ENCODE measurements around the gene TLR10.
"Not testable (repeated sequence)": the region's sequence is repeated elsewhere in the genome, so short reads cannot be mapped to it uniquely, and the experiment has no call there.

TLR10 gene

GRCh38 chr4:38782452-38783108, at the start of gene TLR10:
Gene TLR10, minus strand, starts transcription at chr4:38782990. Its CDS starts 7,400 bp downstream, at chr4:38775590.
- DNase-seq (ENCODE audit: low read depth): peak; percentile 53

- DNase-seq (ENCODE audit: low read depth): peak; percentile 51
These were observed 49.4 kb upstream of the TLR10 start for GRCh38 chr4:38832206-38832605.

- DNase-seq (ENCODE audit: low read depth): peak; percentile 90
These were observed 48.9 kb upstream of the TLR10 start for GRCh38 chr4:38831653-38832052.

DNA sequence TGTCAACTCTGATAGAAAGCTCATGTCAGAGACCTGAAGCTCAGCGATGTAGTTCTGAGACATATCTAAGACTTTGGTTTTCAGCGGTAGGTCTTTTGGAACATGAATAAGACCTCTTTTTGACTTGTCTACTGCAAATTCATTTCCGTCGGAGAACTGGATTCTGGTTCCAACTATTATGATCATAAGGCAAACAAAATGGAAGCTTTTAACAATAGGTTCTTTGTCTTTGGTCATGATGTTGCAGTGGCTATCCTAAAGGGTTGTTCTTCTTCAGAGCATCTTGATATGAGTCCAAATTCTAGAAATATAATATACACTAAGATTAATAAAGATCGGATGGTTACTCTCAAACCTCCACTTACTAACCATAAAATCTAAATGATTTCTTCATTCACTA, 46.4 kb upstream of the TLR10 start:
- DNase-seq (ENCODE audit: low read depth): no peak

- DNase-seq (ENCODE audit: low read depth): no peak
These were observed 41.0 kb upstream of the TLR10 start for GRCh38 chr4:38823766-38824165.

DNA sequence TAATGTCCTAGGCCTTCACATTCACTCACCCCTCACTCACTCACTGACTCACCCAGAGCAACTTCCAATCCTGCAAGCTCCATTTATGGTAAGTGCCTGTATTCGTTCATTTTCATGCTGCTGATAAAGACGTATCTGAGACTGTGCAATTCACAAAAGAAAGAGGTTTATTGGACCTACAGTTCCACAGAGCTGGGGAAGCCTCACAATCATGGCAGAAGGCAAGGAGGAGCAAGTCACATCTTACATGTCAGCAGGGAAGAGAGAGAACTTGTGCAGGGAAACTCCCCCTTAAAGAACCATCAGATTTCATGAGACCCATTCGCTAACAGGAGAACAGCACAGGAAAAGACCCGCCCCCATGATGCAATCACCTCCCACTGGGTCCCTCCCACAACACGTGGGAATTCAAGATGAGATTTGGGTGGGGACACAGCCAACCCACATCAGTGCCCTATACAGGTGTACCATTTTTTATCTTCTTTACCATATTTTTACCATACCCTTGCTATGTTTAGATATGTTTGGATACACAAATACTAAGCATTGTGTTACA, 40.0 kb upstream of the TLR10 start:
- DNase-seq (ENCODE audit: low read depth): no peak

GRCh38 chr4:38821739-38822138, 38.9 kb upstream of the TLR10 start:
- DNase-seq (ENCODE audit: low read depth): peak; percentile 50

DNA sequence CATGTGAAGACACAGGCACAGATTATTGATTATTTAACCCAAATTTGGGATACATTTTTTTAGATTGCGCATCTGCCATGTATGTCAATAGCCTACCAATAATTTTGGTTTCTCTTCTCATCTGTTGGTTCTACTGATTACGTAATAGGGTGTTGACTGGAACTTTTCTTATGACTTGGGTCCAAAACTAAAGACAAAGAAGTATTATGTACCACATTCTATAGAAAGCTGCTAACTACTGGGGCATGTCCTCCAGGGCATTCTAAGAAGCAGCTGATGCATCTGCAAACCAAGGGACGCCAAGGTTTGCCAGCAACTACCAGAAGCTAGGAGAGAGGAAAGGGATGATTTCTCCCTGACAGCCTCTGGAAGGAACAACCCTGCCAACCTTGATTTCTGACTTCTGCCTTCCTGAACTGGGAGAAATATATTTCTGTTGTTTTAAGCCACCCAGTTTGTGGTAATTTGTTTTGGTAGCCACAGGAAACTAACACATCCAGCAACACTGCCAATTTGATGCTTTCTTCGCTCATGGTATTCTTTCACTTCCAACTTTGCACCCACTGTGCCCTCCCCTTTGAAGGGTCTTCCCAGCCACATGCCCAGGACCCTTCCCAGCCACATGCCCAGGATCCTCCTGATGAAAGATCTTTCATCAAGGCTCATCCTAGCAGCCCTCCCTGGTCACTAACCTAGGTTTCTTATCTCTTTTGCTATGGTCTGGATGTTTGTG, 37.7 kb upstream of the TLR10 start:
- DNase-seq (ENCODE audit: low read depth): no peak

- DNase-seq (ENCODE audit: low read depth): peak; percentile 86
These were observed 36.8 kb upstream of the TLR10 start for GRCh38 chr4:38819569-38819968.

GRCh38 chr4:38818441-38818976, 35.7 kb upstream of the TLR10 start:
- DNase-seq (ENCODE audit: low read depth): no peak

DNA sequence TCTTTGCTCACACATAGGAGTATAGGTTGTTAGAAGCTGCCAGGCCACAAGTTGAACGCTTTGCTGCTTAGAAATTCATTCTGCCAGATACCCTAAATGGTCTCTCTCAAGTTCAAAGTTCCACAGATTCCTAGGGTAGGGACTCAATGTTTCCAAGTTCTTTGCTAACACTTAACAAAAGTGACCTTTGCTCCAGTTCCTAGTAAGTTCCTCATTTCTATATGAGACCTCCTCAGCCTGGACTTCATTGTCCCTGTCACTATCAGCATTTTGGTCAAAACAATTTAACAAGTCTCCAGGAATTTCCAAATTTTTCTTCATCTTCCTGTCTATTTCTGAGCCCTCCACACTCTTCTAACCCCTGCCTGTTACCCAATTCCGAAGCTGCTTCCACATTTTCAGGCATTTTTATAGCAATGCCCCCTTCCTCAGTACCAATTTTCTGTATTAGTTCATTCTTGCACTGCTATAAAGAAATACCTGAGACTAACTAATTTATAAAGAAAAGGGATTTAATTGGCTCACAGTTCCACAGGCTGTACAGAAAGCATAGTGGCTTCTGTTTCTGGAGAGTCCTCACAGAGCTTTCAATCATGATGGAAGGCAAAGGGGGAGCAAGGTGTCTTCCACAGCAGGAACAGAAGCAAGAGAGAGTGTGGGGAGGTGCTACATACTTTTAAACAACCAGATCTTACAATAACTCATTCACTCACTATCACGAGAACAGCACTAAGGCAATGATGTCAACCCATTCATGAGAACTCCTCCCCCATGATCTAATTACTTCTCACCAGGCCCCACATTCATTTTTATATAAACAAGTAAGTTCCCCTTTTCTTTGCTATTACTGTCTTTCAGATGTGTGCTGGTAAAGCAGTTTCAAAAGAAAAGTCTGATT, 33.3 kb upstream of the TLR10 start:
- no peak for DNase-seq (ENCODE audit: low read depth)

DNA sequence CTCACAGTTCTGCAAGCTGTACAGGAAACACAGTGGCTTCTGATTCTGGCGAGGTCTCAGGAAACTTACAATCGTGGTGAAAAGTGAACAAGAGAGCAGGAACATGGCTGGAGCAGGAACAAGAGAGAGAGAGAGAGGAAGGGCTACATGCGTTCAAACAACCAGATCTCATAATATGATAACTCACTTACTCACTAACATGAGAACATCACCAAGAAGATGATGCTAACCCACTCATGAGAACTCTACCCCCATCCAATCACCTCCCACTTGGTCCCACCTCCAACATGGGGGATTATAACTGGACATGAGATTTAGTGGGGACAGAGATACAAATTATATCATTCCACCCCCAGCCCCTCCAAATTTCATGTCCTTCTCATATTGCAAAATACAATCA, 31.6 kb upstream of the TLR10 start:
- DNase-seq (ENCODE audit: low read depth): no peak

DNA sequence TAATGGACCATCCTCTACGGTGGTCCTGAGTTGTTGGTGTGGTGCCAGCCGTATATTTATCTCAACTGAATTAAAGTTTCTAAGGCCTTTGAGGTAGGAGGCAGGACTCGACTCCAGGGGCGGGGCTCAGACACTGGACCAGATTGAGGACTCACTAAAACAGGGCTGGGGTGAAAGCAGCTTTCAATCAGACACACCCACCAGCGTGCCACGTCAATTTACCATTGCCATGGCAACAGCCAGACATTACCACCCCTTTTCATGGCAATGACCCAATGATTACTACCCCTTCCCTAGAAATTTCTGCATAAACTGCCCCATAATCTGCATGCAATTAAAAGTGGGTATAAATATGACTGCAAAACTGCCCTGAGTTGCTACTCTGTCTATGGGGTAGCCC, 28.5 kb upstream of the TLR10 start:
- DNase-seq (ENCODE audit: low read depth): no peak

DNA sequence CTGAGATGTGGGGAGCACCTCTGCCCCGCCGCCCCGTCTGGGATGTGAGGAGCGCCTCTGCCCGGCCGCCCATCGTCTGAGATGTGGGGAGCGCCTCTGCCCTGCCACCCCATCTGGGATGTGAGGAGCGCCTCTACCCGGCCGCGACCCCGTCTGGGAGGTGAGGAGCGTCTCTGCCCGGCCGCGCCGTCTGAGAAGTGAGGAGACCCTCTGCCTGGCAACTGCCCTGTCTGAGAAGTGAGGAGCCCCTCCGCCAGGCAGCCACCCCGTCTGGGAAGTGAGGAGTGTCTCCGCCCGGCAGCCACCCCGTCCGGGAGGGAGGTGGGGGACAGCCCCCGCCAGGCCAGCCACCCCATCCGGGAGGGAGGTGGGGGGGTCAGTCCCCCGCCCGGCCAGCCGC, 24.7 kb upstream of the TLR10 start:
- DNase-seq (ENCODE audit: low read depth): not testable (repeated sequence)

DNA sequence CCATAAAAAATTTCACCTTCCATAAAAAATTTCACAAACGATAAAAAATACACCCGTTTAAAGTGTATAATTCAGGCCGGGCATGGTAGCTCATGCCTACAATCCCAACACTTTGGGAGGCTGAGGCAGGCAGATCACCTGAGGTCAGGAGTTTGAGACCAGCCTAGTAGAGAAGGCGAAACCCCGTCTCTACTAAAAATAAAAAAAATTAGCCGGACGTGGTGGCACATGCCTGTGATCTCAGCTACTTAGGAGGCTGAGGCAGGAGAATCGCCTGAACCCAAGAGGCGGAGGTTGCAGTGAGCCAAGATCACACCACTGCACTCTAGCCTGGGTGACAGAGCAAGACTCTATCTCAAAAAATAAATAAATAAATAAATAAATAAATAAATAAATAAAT, 23.5 kb upstream of the TLR10 start:
- DNase-seq (ENCODE audit: low read depth): not testable (repeated sequence)

DNA sequence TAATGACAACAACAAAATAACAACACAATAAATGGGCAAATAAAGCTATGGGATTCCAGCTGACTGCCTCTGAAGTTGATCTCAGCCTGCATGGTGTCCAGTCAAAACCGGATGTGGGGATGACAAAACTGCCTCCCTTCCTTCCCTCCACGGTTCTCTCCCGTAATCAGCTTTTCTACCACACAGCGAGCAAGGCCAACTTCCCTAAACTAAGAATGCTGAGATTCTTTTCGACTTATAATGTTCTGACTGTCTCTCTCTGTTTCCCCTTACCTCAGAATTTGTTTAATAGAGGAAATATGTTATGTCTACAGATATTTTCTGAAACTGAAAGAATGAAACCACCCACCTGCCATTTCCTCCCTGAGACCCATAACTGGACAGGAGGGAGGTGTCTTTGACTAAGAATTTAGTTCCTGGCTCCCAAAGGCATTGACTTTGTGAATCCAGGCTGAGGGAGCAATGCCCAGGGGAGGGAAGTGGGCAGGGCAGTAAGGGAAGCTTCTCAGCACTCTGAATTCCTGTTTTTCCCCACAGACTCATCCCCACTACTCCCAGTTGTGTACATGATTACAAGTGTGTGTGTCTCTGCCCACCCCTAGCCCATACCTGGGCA, 22.8 kb upstream of the TLR10 start:
- DNase-seq (ENCODE audit: low read depth): peak; percentile 32

GRCh38 chr4:38804654-38805295, 22.0 kb upstream of the TLR10 start, which contains the start of gene TLR1:
Gene TLR1, minus strand, starts transcription at chr4:38804791. Its CDS starts 5,960 bp downstream, at chr4:38798831.
- DNase-seq (ENCODE audit: low read depth): peak; percentile 59

DNA sequence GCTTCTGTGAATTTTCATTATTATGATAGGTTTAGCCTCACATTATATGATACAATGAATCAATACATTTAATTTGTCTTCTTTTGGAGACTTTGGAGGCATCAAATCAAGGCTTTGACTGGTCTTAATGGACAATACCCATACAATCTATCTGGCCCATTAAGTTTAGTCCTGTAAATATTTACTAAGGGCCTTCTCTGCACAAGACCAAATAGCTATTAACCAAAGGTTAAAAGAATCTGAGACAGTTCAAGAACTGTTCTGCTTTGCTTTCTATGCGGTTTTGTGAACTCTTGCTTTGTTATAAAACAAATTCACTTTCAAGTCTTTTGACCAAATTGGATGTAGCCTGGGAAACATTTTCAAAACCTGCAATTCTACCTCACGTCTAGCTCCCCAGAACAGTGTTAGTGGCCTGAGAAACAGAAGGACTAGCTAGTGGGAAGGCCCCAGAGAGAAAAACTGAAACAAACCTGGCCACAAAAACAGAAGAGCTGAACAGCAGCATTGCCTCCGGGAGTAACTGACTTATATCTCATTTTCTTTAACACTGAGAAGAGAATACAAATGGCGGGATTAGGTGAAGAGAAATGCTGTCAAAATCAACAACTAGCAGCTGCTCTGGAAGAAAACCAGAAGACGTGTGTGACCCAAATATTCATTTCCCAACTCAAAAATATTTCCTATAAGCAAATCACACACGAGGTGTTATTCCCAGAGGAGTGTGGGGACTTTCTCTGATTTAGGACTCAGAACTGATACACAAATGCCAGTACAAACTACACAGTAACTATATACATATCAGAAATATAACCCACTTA, 21.3 kb upstream of the TLR10 start:
- no peak for DNase-seq (ENCODE audit: low read depth)

DNA sequence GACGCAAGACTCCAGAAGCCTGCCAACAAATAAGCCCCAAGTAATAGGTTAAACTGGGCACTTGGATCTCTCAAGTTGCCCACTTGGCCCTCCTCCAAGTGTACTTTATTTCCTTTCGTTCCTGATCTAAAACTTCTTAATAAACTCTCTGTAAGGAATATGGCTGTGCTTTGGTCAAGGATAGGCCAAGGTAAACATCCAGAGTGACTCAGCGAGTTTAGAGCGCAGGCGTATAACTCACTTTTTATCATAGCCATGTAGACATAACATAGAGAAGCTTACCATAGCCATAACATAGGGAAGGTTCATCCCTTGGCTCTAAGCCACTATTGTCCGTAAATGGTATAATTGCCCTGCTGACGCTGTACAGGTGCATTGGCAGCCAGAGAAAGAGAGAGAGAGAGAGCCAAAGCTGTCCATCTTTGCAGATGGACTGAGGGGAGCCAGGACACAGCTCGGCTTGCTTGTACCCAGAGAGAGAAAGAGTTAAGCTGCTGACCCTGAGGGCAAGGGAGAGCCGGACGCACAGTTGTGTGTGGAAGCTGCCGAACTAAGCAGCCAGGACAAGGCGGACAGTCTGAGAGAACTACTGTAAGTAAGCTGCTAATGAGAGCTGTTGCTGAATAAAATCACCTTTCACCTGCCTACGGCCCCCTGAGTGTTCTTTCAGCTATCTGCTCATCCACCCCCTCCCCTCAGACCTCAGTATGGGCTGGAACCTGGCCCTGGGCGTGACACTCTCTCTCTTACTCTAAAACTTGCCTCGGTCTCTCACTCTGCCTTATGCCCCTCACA, 20.0 kb upstream of the TLR10 start:
- DNase-seq (ENCODE audit: low read depth): no peak
